ENCODE results near the gene CDK5R2.

CDK5R2 gene

DNA sequence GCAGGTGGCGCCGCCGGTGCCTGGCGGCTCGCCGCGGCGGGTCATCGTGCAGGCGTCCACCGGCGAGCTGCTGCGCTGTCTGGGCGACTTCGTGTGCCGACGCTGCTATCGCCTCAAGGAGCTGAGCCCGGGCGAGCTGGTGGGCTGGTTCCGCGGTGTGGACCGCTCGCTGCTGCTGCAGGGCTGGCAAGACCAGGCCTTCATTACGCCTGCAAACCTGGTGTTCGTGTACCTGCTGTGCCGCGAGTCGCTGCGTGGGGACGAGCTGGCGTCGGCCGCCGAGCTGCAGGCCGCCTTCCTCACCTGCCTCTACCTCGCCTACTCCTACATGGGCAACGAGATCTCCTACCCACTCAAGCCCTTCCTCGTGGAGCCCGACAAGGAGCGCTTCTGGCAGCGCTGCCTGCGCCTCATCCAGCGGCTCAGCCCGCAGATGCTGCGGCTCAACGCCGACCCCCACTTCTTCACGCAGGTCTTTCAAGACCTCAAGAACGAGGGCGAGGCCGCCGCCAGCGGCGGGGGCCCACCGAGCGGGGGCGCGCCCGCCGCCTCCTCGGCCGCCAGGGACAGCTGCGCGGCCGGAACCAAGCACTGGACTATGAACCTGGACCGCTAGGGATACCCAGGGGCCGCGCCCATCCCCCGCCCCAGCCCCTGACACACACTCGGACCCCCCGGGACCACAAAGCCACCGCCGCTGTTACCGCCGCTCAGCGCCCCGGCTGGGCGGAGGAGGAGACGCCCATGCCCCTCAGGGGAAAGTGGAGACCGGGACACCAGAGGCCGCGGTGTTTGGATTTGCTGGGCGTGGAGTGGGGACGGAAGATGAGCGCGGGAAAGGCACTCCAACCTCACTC is 1.1 kb downstream of the CDK5R2 start:
- no peaks in the 10 kb centered on the region for H3K4me1 ChIP-seq (ENCODE audit: insufficient read depth, low read length)
- no peak overlapping the region for H3K4me3 ChIP-seq (ENCODE audit: low read depth in 1 of 2, low read length in 2 of 2)
- H4K20me1 ChIP-seq (ENCODE audit: insufficient read depth, low read length) = peaks cover 6% of the 10 kb centered on the region; the same call in 1 of the 2 replicates
- H3K4me2 ChIP-seq (ENCODE audit: insufficient read depth, low read length) = no peak overlapping the region
- H3K27me3 ChIP-seq (ENCODE audit: insufficient read depth, low read length, poor library complexity) = peaks cover 6% of the 10 kb centered on the region
- ATAC-seq (ENCODE audit: insufficient read depth, low read depth) (no peak), DNase-seq (no peak)
- H3K36me3 ChIP-seq (ENCODE audit: insufficient read depth, low read length) = no peaks in the 10 kb centered on the region
- no peak overlapping the region for H3K9ac ChIP-seq (ENCODE audit: low read depth, low read length)
- H3K27ac ChIP-seq (ENCODE audit: low read length) = no peak overlapping the region
- H3K79me2 ChIP-seq (ENCODE audit: insufficient read depth, low read length) = no peaks in the 10 kb centered on the region
- no peaks in the 10 kb centered on the region for H3K9me3 ChIP-seq (ENCODE audit: insufficient read depth, low read length, severe bottlenecking)
- no peak for TF ChIP-seq EZH2 (IDR thresholded peaks at IDR 0.05; ENCODE audit: borderline replicate concordance, low read depth, low read length, severe bottlenecking)
- TF ChIP-seq, protein P1, sequence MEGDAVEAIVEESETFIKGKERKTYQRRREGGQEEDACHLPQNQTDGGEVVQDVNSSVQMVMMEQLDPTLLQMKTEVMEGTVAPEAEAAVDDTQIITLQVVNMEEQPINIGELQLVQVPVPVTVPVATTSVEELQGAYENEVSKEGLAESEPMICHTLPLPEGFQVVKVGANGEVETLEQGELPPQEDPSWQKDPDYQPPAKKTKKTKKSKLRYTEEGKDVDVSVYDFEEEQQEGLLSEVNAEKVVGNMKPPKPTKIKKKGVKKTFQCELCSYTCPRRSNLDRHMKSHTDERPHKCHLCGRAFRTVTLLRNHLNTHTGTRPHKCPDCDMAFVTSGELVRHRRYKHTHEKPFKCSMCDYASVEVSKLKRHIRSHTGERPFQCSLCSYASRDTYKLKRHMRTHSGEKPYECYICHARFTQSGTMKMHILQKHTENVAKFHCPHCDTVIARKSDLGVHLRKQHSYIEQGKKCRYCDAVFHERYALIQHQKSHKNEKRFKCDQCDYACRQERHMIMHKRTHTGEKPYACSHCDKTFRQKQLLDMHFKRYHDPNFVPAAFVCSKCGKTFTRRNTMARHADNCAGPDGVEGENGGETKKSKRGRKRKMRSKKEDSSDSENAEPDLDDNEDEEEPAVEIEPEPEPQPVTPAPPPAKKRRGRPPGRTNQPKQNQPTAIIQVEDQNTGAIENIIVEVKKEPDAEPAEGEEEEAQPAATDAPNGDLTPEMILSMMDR (IDR thresholded peaks at IDR 0.05; ENCODE audit: borderline replicate concordance, extremely low read depth, low read length, poor library complexity, severe bottlenecking) = no peak
- no peak overlapping the region for H2AFZ ChIP-seq (ENCODE audit: low read depth, low read length)

DNA sequence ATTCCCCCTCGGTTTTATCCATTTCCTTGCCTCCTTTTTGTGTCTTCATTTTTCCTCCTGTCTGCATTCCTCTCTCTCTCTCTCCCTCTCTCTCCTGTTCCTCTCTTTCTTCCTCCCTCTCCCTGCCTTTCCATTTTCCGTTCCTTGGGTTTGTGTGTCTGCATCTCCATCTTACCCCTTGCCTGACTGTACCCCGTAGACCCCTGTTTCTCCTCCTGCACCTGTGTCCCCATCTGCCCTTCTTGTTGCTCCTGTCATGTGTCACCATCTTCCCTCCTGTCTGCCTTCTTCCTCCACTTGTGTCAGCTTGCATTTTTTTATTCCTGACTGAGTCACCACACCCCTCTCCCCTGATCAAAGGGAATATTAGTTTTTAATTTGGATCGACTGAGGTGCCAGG is 1.8 kb downstream of the CDK5R2 start:
- Histone ChIP-seq H3K27ac (ENCODE audit: low read length) (no peak overlapping the region), H4K20me1 (ENCODE audit: insufficient read depth, low read length) (peaks cover 6% of the 10 kb centered on the region; the same call in 1 of the 2 replicates), H3K4me3 (ENCODE audit: low read depth in 1 of 2, low read length in 2 of 2) (no peak overlapping the region), H3K9ac (ENCODE audit: low read depth, low read length) (no peak overlapping the region), H3K27me3 (ENCODE audit: insufficient read depth, low read length, poor library complexity) (peaks cover 6% of the 10 kb centered on the region), H2AFZ (ENCODE audit: low read depth, low read length) (no peak overlapping the region), H3K9me3 (ENCODE audit: insufficient read depth, low read length, severe bottlenecking) (no peaks in the 10 kb centered on the region), H3K79me2 (ENCODE audit: insufficient read depth, low read length) (no peaks in the 10 kb centered on the region), H3K36me3 (ENCODE audit: insufficient read depth, low read length) (no peaks in the 10 kb centered on the region), H3K4me2 (ENCODE audit: insufficient read depth, low read length) (no peak overlapping the region), H3K4me1 (ENCODE audit: insufficient read depth, low read length) (no peaks in the 10 kb centered on the region)
- ATAC-seq (ENCODE audit: insufficient read depth, low read depth) (no peak), DNase-seq (no peak)
- TF ChIP-seq, protein P1 (IDR thresholded peaks at IDR 0.05; ENCODE audit: borderline replicate concordance, extremely low read depth, low read length, poor library complexity, severe bottlenecking) = no peak
- no peak for TF ChIP-seq EZH2 (IDR thresholded peaks at IDR 0.05; ENCODE audit: borderline replicate concordance, low read depth, low read length, severe bottlenecking)

DNA sequence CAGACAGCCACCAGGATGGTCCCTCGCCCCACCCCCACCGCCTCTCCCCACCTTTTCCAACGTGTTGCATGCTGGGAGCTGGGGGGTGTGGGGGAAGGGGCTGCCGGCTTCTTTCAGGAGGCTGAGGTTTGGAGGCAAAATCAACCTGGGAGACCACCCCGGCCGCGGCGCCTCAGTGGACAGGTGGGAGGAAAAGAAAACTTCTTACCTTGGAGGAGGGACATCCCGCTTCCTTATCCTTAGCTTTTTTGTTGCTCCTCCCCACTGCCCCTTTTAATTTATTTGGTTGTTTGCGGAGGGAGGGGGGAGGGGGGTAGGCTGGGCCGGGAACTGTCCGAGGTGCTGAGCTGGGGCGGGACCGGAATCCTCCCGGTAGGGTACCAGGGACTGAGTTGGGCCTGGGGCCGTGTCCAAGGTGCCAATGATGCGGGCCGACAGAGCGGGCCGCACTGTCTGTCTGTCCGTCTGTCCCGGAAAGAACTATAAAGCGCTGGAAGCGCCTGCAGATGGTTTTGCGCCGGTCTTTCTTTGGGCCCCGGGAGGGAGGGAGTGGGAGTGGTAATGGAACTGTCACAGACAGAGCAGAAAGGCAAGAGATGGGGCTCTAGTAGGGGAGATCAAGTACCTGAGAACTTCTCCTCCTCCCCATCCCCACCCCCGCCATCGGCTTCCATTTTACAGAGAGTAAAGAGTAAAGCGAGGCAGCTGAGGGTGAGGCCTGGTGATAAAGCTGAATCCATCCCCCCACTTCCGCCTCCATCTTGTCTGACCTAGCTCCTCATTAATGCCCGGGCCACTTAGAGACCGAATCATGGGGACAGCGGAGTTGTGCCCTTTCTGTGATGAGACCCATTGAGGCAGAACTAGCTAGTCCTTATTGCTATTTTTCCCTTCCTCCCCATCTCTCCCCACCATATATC is 2.4 kb downstream of the CDK5R2 start:
- no peak overlapping the region for H3K9ac ChIP-seq (ENCODE audit: low read depth, low read length)
- no peaks in the 10 kb centered on the region for H3K36me3 ChIP-seq (ENCODE audit: insufficient read depth, low read length)
- H2AFZ ChIP-seq (ENCODE audit: low read depth, low read length) = no peak overlapping the region
- H3K4me1 ChIP-seq (ENCODE audit: insufficient read depth, low read length) = no peaks in the 10 kb centered on the region
- H3K79me2 ChIP-seq (ENCODE audit: insufficient read depth, low read length) = no peaks in the 10 kb centered on the region
- peaks cover 6% of the 10 kb centered on the region for H3K27me3 ChIP-seq (ENCODE audit: insufficient read depth, low read length, poor library complexity)
- ATAC-seq (ENCODE audit: insufficient read depth, low read depth) (peak; percentile 44; the same call in 1 of the 3 replicates), DNase-seq (peak; percentile 28)
- H3K27ac ChIP-seq (ENCODE audit: low read length) = no peak overlapping the region
- H3K4me3 ChIP-seq (ENCODE audit: low read depth in 1 of 2, low read length in 2 of 2) = no peak overlapping the region
- TF ChIP-seq, protein P1 (IDR thresholded peaks at IDR 0.05; ENCODE audit: borderline replicate concordance, extremely low read depth, low read length, poor library complexity, severe bottlenecking) = no peak
- TF ChIP-seq EZH2 (IDR thresholded peaks at IDR 0.05; ENCODE audit: borderline replicate concordance, low read depth, low read length, severe bottlenecking) = no peak
- peaks cover 6% of the 10 kb centered on the region; the same call in 1 of the 2 replicates for H4K20me1 ChIP-seq (ENCODE audit: insufficient read depth, low read length)
- no peak overlapping the region for H3K4me2 ChIP-seq (ENCODE audit: insufficient read depth, low read length)
- H3K9me3 ChIP-seq (ENCODE audit: insufficient read depth, low read length, severe bottlenecking) = no peaks in the 10 kb centered on the region
